Neutrophil (primary cell): ENCODE measurements around the gene NR3C2.

Source experiments
- H3K27ac ChIP-seq: fragments of 200-600 bp; sonication (generic); 2 replicates; pipeline ENCODE4 v1.5.1; 2016; ENCODE audit warnings: mild to moderate bottlenecking, moderate library complexity
- H3K27me3 ChIP-seq: fragments of 200-600 bp; sonication (generic); 2 replicates; pipeline ENCODE4 v1.6.0; 2016; ENCODE audit warnings: mild to moderate bottlenecking
- H3K36me3 ChIP-seq: fragments of 200-600 bp; sonication (generic); 2 replicates; pipeline ENCODE4 v1.5.1; 2017
- H3K4me1 ChIP-seq, 2 experiments: fragments of 200-600 bp in 1 of 2; sonication (generic) in 1 of 2; 1 replicate in 1 of 2; 2 replicates in 1 of 2; pipeline versions ENCODE4 v1.5.1 to v1.6.1; 2013 to 2016; ENCODE audit warnings: low read depth in 1 of 2, low read length in 1 of 2, mild to moderate bottlenecking in 1 of 2, moderate library complexity in 1 of 2; ENCODE audit not compliant: control insufficient read depth in 1 of 2, insufficient read depth in 1 of 2
- H3K4me3 ChIP-seq, 2 experiments: fragments of 200-600 bp in 1 of 2; sonication (generic) in 1 of 2; 1 replicate in 1 of 2; 2 replicates in 1 of 2; pipeline ENCODE4 v1.5.1; 2013 to 2016; ENCODE audit warnings: low read depth in 1 of 2, low read length in 1 of 2, mild to moderate bottlenecking in 1 of 2, moderate library complexity in 1 of 2
- H3K9me3 ChIP-seq: fragments of 200-600 bp; sonication (generic); 2 replicates; pipeline ENCODE4 v1.5.1; 2016
- CTCF ChIP-seq: fragments of 200-600 bp; sonication (generic); IDR thresholded peaks from 2 replicates; pipeline ENCODE4 v1.5.1; 2016; ENCODE audit warnings: antibody characterized with exemption

Gene NR3C2

GRCh38 chr4:148367756-148368155, 74.5 kb downstream of the NR3C2 start:
- no peak overlapping the region for H3K4me3 ChIP-seq
- no peak for TF ChIP-seq CTCF
- no peaks in the 10 kb centered on the region for H3K36me3 ChIP-seq
- no peaks in the 10 kb centered on the region for H3K9me3 ChIP-seq
- H3K4me1 ChIP-seq: no peaks in the 10 kb centered on the region
- no peaks in the 10 kb centered on the region for H3K27me3 ChIP-seq
- no peak overlapping the region for H3K27ac ChIP-seq

- Histone ChIP-seq H3K27me3 (no peaks in the 10 kb centered on the region), H3K27ac (no peak overlapping the region), H3K9me3 (no peaks in the 10 kb centered on the region), H3K36me3 (no peaks in the 10 kb centered on the region), H3K4me1 (no peaks in the 10 kb centered on the region), H3K4me3 (no peak overlapping the region)
- no peak for TF ChIP-seq CTCF
These were observed 76.0 kb downstream of the NR3C2 start for GRCh38 chr4:148366251-148366650.

- Histone ChIP-seq H3K4me1 (no peaks in the 10 kb centered on the region), H3K27ac (no peak overlapping the region), H3K36me3 (no peaks in the 10 kb centered on the region), H3K4me3 (no peak overlapping the region), H3K27me3 (no peaks in the 10 kb centered on the region), H3K9me3 (no peaks in the 10 kb centered on the region)
- no peak for TF ChIP-seq CTCF
These were observed 77.7 kb downstream of the NR3C2 start for GRCh38 chr4:148364525-148364924.

- Histone ChIP-seq H3K27me3 (no peaks in the 10 kb centered on the region), H3K27ac (no peak overlapping the region), H3K9me3 (no peaks in the 10 kb centered on the region), H3K36me3 (no peaks in the 10 kb centered on the region), H3K4me1 (no peaks in the 10 kb centered on the region), H3K4me3 (no peak overlapping the region)
- no peak for TF ChIP-seq CTCF
These were observed 82.4 kb downstream of the NR3C2 start for GRCh38 chr4:148359769-148360168.

- no peak for TF ChIP-seq CTCF
- Histone ChIP-seq H3K27ac (no peak overlapping the region), H3K4me1 (no peaks in the 10 kb centered on the region), H3K9me3 (no peaks in the 10 kb centered on the region), H3K27me3 (no peaks in the 10 kb centered on the region), H3K36me3 (no peaks in the 10 kb centered on the region), H3K4me3 (no peak overlapping the region)
These were observed 86.6 kb downstream of the NR3C2 start for GRCh38 chr4:148355442-148356123.
